GM12865 (cell line): ENCODE results near the gene TINCR.

ENCODE experiments used
- DNase-seq: peaks from one replicate; pipeline ENCODE4 v3.0.0; 2010; ENCODE audit warnings: low read depth
- H3K4me3 ChIP-seq: 2 replicates; pipeline ENCODE4 v1.5.1; 2011; ENCODE audit warnings: mild to moderate bottlenecking, low read depth, low read length, control low read depth
- TF ChIP-seq, protein P1 (sequence below): IDR thresholded peaks from 2 replicates; pipeline ENCODE4 v1.5.1; 2011; ENCODE audit warnings: low read length, control low read depth, low read depth, inconsistent platforms; ENCODE audit not compliant: insufficient read depth; ENCODE audit errors: missing control alignments

The TINCR gene

DNA sequence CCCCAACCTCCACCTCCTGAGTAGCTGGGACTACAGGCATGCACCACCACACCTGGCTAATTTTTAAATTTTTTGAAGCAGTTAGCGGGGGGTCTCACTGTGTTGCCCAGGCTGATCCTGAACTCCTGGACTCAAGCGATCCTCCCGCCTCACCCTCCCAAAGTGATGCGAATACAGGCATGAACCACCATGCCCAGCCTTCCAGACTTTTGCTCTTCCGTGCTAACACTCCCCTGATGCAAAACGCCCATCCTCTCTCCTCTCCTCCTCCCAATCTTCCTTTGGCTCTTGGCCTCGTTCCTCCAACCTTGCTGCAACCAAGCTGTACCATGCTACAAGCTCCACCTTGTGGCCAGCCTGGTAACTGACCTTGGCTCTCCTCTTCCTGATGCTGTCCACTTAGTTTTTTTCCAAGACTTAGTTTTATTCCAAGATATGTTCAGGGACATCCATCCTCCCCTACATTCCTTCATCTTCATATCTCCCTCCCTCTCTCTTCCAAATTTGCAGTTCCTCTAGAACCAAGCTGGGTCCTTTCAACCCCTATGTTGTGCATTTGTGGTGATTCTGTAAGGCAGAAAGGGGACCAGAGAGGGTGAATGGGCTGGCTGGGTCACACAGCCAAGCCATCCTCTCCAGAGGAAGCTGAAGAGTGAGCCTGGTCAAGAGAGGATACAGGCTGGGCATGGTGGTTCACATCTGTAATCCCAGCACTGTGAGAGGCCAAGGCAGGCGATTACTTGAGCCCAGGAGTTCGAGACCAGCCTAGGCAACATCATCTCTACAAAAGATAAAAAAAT is 32.8 kb downstream of the TINCR start:
- no peak overlapping the region for H3K4me3 ChIP-seq
- DNase-seq: peak; percentile 5
- TF ChIP-seq, protein P1, sequence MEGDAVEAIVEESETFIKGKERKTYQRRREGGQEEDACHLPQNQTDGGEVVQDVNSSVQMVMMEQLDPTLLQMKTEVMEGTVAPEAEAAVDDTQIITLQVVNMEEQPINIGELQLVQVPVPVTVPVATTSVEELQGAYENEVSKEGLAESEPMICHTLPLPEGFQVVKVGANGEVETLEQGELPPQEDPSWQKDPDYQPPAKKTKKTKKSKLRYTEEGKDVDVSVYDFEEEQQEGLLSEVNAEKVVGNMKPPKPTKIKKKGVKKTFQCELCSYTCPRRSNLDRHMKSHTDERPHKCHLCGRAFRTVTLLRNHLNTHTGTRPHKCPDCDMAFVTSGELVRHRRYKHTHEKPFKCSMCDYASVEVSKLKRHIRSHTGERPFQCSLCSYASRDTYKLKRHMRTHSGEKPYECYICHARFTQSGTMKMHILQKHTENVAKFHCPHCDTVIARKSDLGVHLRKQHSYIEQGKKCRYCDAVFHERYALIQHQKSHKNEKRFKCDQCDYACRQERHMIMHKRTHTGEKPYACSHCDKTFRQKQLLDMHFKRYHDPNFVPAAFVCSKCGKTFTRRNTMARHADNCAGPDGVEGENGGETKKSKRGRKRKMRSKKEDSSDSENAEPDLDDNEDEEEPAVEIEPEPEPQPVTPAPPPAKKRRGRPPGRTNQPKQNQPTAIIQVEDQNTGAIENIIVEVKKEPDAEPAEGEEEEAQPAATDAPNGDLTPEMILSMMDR: peak; percentile 31

DNA sequence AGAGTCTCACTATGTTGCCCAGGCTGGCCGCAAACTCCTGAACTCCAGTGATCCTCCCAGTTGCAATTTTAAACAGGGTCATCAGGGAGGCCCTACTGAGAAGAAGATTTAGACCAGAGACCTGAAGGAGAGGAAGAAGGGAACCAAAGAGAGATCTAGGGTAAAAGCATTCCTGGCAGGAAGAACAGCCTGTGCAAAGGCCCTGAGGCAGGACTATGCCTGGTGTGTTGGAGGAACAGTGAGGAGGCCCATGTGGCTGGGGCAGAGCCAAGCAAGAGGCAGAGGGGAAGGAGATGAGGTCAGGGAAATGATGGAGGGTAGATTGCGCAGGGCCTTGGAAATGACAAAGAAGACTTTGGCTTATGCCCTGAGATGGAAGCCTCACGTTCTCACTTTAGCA is 34.5 kb downstream of the TINCR start:
- H3K4me3 ChIP-seq: no peak overlapping the region
- no peak for DNase-seq

DNA sequence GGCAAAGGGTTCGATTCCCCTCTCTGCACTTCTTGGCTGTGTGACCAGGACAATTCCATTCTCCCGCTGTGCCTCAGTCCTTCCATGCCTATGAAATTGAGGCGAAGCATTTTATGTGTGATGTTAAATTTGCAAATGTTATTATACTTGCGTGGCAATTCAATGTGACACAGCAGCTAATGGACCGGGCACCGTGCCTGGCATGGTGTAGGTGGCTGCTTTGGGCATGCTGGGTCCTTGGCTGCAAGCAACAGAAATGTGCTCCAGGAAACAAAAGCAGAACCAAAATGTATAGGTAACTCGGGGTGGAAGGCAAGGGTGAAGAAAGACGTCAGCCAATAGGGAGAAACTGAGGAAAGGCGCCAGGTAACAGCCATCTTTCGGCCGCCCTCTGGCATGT is 37.1 kb downstream of the TINCR start:
- TF ChIP-seq, protein P1: no peak
- no peak for DNase-seq
- no peak overlapping the region for H3K4me3 ChIP-seq

More for the DNA sequence above, 34.5 kb downstream of the TINCR start:
- TF ChIP-seq, protein P1: no peak

DNA sequence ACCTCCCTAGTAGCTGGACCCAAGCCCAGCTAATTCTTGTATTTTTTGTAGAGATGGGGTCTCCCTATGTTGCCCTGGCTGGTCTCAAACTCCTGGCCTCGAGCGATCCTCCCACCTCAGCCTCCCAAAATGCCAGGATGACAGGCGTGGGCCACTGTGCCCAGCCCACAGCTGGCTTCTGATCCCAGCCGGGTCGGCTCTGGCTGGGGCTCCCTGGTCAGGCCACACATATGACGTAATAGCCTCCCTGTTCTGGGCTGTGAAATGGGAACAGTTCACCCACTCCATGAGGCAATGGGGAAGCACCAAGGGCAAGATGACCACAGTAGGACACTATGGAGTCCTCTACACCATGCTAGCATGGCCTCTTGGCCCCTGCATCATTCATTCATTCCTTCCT is 41.1 kb downstream of the TINCR start:
- no peak overlapping the region for H3K4me3 ChIP-seq
- no peak for DNase-seq
- TF ChIP-seq, protein P1: no peak

DNA sequence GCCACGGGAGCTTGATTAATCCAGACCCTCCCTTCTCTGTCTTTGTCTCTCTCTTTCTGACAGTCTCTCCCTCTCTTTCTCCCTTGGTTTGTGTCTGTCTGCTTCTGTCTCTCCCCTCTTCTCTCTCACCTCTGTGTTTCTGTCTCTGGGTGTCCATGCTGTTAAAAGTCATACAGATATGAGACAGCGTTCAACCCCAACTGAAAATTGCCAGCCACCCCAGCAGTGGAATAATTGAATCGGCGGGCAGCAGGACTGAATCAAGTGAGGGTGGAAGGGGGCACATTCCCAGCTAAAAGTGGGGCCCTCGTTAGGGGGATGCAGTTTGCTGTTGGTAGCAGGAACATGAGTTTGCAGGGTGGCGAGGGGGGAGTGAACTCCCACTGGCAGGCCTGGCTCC is 43.7 kb downstream of the TINCR start:
- no peak overlapping the region for H3K4me3 ChIP-seq
- no peak for DNase-seq
- TF ChIP-seq, protein P1: no peak

DNA sequence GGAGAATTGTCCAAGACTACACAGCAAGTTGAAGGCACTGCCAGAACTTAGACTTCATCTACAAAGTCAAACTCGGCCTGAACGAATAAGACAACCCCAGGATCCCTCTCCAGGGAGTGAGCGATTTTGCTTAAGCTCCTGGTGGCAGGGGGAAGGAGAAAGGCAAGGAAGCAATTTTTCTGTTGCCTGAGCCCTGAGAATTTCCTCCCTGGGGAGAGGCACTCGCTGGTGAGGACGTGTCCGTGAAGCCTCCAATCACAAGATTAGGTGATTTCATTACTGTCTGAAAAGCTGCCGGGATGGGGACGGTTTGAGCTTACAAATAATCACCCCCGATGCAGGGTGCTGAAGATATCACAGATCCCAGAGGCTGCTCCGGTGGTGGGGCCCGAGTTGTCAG is 45.6 kb downstream of the TINCR start:
- no peak for DNase-seq
- no peak overlapping the region for H3K4me3 ChIP-seq
- TF ChIP-seq, protein P1: no peak

DNA sequence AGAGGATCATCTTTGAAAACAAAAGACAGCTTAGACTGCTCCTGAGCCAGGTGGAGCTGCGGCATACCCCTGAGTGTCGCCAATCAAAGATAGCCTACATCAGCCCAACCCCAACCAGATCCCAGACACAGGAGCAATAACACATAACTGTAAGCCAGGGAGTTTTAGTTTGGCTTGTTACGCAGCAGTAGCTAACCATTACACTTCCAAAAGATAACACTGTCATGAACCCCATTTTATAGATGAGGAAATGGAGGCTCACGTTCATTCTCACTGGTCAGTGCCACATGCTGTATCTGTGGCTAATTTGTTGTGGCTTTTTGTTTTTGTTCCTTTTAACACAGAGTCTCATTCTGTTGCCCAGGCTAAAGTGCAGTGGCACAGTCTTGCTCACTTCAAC is 47.3 kb downstream of the TINCR start:
- TF ChIP-seq, protein P1: no peak
- DNase-seq: no peak

More for the DNA sequence above, 47.3 kb downstream of the TINCR start:
- no peak overlapping the region for H3K4me3 ChIP-seq
